HG03064 (cell line): ENCODE measurements around the gene HELZ2.

ENCODE experiments used
- ATAC-seq: cut with Tn5 transposase; IDR thresholded peaks from one replicate; pipeline ENCODE4 v1.9.1; 2021; ENCODE audit warnings: low read depth; ENCODE audit not compliant: unreplicated experiment

HELZ2 gene

GRCh38 chr20:63529861-63530787 lies 43.9 kb downstream of the HELZ2 start:
- no peak for ATAC-seq

GRCh38 chr20:63529180-63529860 lies 44.7 kb downstream of the HELZ2 start:
- no peak for ATAC-seq

GRCh38 chr20:63527184-63527583 lies 46.9 kb downstream of the HELZ2 start:
- ATAC-seq, result no peak

- no peak for ATAC-seq
These were observed 48.1 kb downstream of the HELZ2 start for GRCh38 chr20:63525971-63526370.

GRCh38 chr20:63525185-63525584 lies 48.9 kb downstream of the HELZ2 start:
- no peak for ATAC-seq
